ENCODE data around the gene SMIM35. TPM values are rescaled to one million over a fixed set of nuclear protein-coding genes. Genes with fewer than 3 reads are reported as not detected.

Gene SMIM35
- polyA plus RNA-seq, 1 donor = 0.46 TPM

GRCh38 chr11:118079491-118079890, 7.3 kb downstream of the SMIM35 start:
- no CpG with 5 or more reads among the region's 10 CpGs for WGBS (ENCODE audit: insufficient coverage, low lambda C conversion rate)
- Histone ChIP-seq H3K27ac (ENCODE audit: low read length) (peak overlapping the region; percentile 97), H3K36me3 (ENCODE audit: control insufficient read depth, insufficient read depth, low read length) (peaks cover 5% of the 10 kb centered on the region), H3K4me3 (ENCODE audit: low read length) (peak overlapping the region; percentile 46), H3K27me3 (ENCODE audit: control insufficient read depth, insufficient read depth, low read length) (no peaks in the 10 kb centered on the region), H3K9me3 (ENCODE audit: control insufficient read depth, low read depth, low read length) (peaks cover 8% of the 10 kb centered on the region), H3K4me1 (ENCODE audit: control insufficient read depth, insufficient read depth, low read length) (peaks cover 58% of the 10 kb centered on the region)
- DNase-seq = no peak

- WGBS (ENCODE audit: insufficient coverage, low lambda C conversion rate) = no CpG with 5 or more reads among the region's 5 CpGs
- H3K4me1 ChIP-seq (ENCODE audit: control insufficient read depth, insufficient read depth, low read length) = peaks cover 55% of the 10 kb centered on the region
- peak overlapping the region; percentile 97 for H3K27ac ChIP-seq (ENCODE audit: low read length)
- H3K4me3 ChIP-seq (ENCODE audit: low read length) = peak overlapping the region; percentile 46
- peaks cover 8% of the 10 kb centered on the region for H3K9me3 ChIP-seq (ENCODE audit: control insufficient read depth, low read depth, low read length)
- peak in 1 of 2 donors; percentile 66 for DNase-seq
- H3K27me3 ChIP-seq (ENCODE audit: control insufficient read depth, insufficient read depth, low read length) = no peaks in the 10 kb centered on the region
- H3K36me3 ChIP-seq (ENCODE audit: control insufficient read depth, insufficient read depth, low read length) = peaks cover 5% of the 10 kb centered on the region
These were observed 7.8 kb downstream of the SMIM35 start for GRCh38 chr11:118078911-118079411.

GRCh38 chr11:118076754-118077281, 9.9 kb downstream of the SMIM35 start, which contains the start of gene TMPRSS4:
TSS of gene TMPRSS4 (plus strand) at chr11:118077078. CDS start at chr11:118077303, 225 bp downstream.
- Histone ChIP-seq H3K27ac (ENCODE audit: low read length) (peak within 1 kb of the TSS; percentile 97), H3K27me3 (ENCODE audit: control insufficient read depth, insufficient read depth, low read length) (no peaks in the 10 kb centered on the region), H3K4me3 (ENCODE audit: low read length) (peak within 1 kb of the TSS; percentile 54), H3K9me3 (ENCODE audit: control insufficient read depth, low read depth, low read length) (peaks cover 8% of the 10 kb centered on the region), H3K36me3 (ENCODE audit: control insufficient read depth, insufficient read depth, low read length) (peaks cover 5% of the 10 kb centered on the region), H3K4me1 (ENCODE audit: control insufficient read depth, insufficient read depth, low read length) (peaks cover 38% of the 10 kb centered on the region)
- DNase-seq = peak; percentile 96 to 99
- WGBS (ENCODE audit: insufficient coverage, low lambda C conversion rate) = no CpG with 5 or more reads among the region's 7 CpGs

- Histone ChIP-seq H3K27ac (ENCODE audit: low read length) (no peak overlapping the region), H3K36me3 (ENCODE audit: control insufficient read depth, insufficient read depth, low read length) (no peaks in the 10 kb centered on the region), H3K27me3 (ENCODE audit: control insufficient read depth, insufficient read depth, low read length) (no peaks in the 10 kb centered on the region), H3K4me1 (ENCODE audit: control insufficient read depth, insufficient read depth, low read length) (peaks cover 32% of the 10 kb centered on the region), H3K9me3 (ENCODE audit: control insufficient read depth, low read depth, low read length) (peaks cover 8% of the 10 kb centered on the region), H3K4me3 (ENCODE audit: low read length) (no peak overlapping the region)
- no CpG with 5 or more reads among the region's 2 CpGs for WGBS (ENCODE audit: insufficient coverage, low lambda C conversion rate)
- no peak for DNase-seq
These were observed 12.0 kb downstream of the SMIM35 start for GRCh38 chr11:118074785-118075184.

- H3K27ac ChIP-seq (ENCODE audit: low read length) = no peak overlapping the region
- H3K4me3 ChIP-seq (ENCODE audit: low read length) = no peak overlapping the region
- H3K4me1 ChIP-seq (ENCODE audit: control insufficient read depth, insufficient read depth, low read length) = peaks cover 26% of the 10 kb centered on the region
- WGBS (ENCODE audit: insufficient coverage, low lambda C conversion rate) = 93% methylated on average over 3 of the region's 11 CpGs
- peaks cover 8% of the 10 kb centered on the region for H3K9me3 ChIP-seq (ENCODE audit: control insufficient read depth, low read depth, low read length)
- no peaks in the 10 kb centered on the region for H3K27me3 ChIP-seq (ENCODE audit: control insufficient read depth, insufficient read depth, low read length)
- DNase-seq = no peak
- no peaks in the 10 kb centered on the region for H3K36me3 ChIP-seq (ENCODE audit: control insufficient read depth, insufficient read depth, low read length)
These were observed 12.6 kb downstream of the SMIM35 start for GRCh38 chr11:118074091-118074685.

- no peaks in the 10 kb centered on the region for H3K36me3 ChIP-seq (ENCODE audit: control insufficient read depth, insufficient read depth, low read length)
- H3K27ac ChIP-seq (ENCODE audit: low read length) = no peak overlapping the region
- H3K4me1 ChIP-seq (ENCODE audit: control insufficient read depth, insufficient read depth, low read length) = peaks cover 20% of the 10 kb centered on the region
- peaks cover 8% of the 10 kb centered on the region for H3K9me3 ChIP-seq (ENCODE audit: control insufficient read depth, low read depth, low read length)
- DNase-seq = no peak
- no CpG with 5 or more reads among the region's 9 CpGs for WGBS (ENCODE audit: insufficient coverage, low lambda C conversion rate)
- H3K27me3 ChIP-seq (ENCODE audit: control insufficient read depth, insufficient read depth, low read length) = no peaks in the 10 kb centered on the region
- no peak overlapping the region for H3K4me3 ChIP-seq (ENCODE audit: low read length)
These were observed 13.2 kb downstream of the SMIM35 start for GRCh38 chr11:118073554-118073953.

GRCh38 chr11:118071416-118072030, 15.2 kb downstream of the SMIM35 start:
- no peak for DNase-seq
- Histone ChIP-seq H3K4me3 (ENCODE audit: low read length) (no peak overlapping the region), H3K36me3 (ENCODE audit: control insufficient read depth, insufficient read depth, low read length) (no peaks in the 10 kb centered on the region), H3K27ac (ENCODE audit: low read length) (no peak overlapping the region), H3K27me3 (ENCODE audit: control insufficient read depth, insufficient read depth, low read length) (peaks cover 2% of the 10 kb centered on the region), H3K9me3 (ENCODE audit: control insufficient read depth, low read depth, low read length) (peaks cover 8% of the 10 kb centered on the region), H3K4me1 (ENCODE audit: control insufficient read depth, insufficient read depth, low read length) (peaks cover 8% of the 10 kb centered on the region)
- WGBS (ENCODE audit: insufficient coverage, low lambda C conversion rate) = no CpG with 5 or more reads among the region's 3 CpGs

GRCh38 chr11:118068945-118069612, 17.7 kb downstream of the SMIM35 start:
- no peaks in the 10 kb centered on the region for H3K4me1 ChIP-seq (ENCODE audit: control insufficient read depth, insufficient read depth, low read length)
- WGBS (ENCODE audit: insufficient coverage, low lambda C conversion rate) = no CpG with 5 or more reads among the region's 10 CpGs
- H3K9me3 ChIP-seq (ENCODE audit: control insufficient read depth, low read depth, low read length) = no peaks in the 10 kb centered on the region
- no peak overlapping the region for H3K4me3 ChIP-seq (ENCODE audit: low read length)
- no peaks in the 10 kb centered on the region for H3K36me3 ChIP-seq (ENCODE audit: control insufficient read depth, insufficient read depth, low read length)
- H3K27ac ChIP-seq (ENCODE audit: low read length) = no peak overlapping the region
- H3K27me3 ChIP-seq (ENCODE audit: control insufficient read depth, insufficient read depth, low read length) = peaks cover 2% of the 10 kb centered on the region
- no peak for DNase-seq

- Histone ChIP-seq H3K4me3 (ENCODE audit: low read length) (no peak overlapping the region), H3K27me3 (ENCODE audit: control insufficient read depth, insufficient read depth, low read length) (peaks cover 2% of the 10 kb centered on the region), H3K9me3 (ENCODE audit: control insufficient read depth, low read depth, low read length) (no peaks in the 10 kb centered on the region), H3K36me3 (ENCODE audit: control insufficient read depth, insufficient read depth, low read length) (no peaks in the 10 kb centered on the region), H3K4me1 (ENCODE audit: control insufficient read depth, insufficient read depth, low read length) (no peaks in the 10 kb centered on the region), H3K27ac (ENCODE audit: low read length) (no peak overlapping the region)
- no peak for DNase-seq
- no CpG with 5 or more reads among the region's 24 CpGs for WGBS (ENCODE audit: insufficient coverage, low lambda C conversion rate)
These were observed 18.4 kb downstream of the SMIM35 start for GRCh38 chr11:118068206-118068944.

GRCh38 chr11:118067006-118067405, 19.8 kb downstream of the SMIM35 start:
- Histone ChIP-seq H3K36me3 (ENCODE audit: control insufficient read depth, insufficient read depth, low read length) (no peaks in the 10 kb centered on the region), H3K27ac (ENCODE audit: low read length) (no peak overlapping the region), H3K9me3 (ENCODE audit: control insufficient read depth, low read depth, low read length) (no peaks in the 10 kb centered on the region), H3K27me3 (ENCODE audit: control insufficient read depth, insufficient read depth, low read length) (peaks cover 2% of the 10 kb centered on the region), H3K4me3 (ENCODE audit: low read length) (no peak overlapping the region), H3K4me1 (ENCODE audit: control insufficient read depth, insufficient read depth, low read length) (no peaks in the 10 kb centered on the region)
- WGBS (ENCODE audit: insufficient coverage, low lambda C conversion rate) = no CpG with 5 or more reads among the region's 8 CpGs
- DNase-seq = no peak

All from large intestine (tissue), 3 donors.